CD4-positive, alpha-beta T cell treated with Interferon gamma for 1 hour (primary cell): ENCODE results near the gene INPP4A.

Experiments used
- DNase-seq: peaks from one replicate; pipeline ENCODE4 v3.0.0-alpha.2; 2020

Gene INPP4A

DNA sequence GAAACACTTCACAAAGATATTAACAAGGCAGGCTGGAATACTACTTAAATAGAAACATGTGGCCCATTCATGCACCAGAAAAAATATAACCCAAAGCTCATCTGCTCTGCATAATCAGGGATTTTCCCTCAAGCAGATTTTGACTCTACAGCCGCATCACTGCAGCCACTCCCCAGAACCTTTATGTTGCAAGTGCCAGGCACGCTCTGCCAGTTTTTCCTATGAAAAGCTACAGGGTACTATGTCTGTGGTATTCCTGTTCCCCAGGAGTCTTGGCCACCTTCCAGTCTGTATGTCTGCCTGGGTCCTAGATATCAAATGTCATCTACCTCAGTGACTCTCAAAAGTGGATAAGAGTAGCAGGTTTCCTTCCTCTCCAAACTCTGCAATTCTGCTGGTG lies 159.9 kb downstream of the INPP4A start:
- DNase-seq: no peak

DNA sequence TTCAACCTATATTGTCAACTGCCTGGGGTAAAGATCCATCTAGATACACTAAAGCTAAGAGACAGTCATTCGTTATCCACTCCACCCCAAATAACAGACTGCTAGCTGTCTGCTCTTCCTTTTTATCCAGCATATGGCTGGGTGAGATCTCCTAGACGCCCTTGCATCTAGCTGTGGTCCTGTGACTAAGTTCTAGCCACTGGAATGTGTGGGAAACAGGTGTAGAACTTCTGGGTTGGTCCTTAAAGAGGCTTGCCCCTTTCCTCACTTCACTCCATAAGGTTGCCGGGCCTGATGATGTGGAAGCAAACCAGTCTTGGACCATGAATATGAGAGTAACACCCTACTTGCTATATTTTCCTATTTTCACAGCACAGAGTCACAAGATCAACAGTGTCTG lies 160.4 kb downstream of the INPP4A start:
- no peak for DNase-seq

- DNase-seq: no peak
These were observed 161.8 kb downstream of the INPP4A start for GRCh38 chr2:98606431-98606830.

DNA sequence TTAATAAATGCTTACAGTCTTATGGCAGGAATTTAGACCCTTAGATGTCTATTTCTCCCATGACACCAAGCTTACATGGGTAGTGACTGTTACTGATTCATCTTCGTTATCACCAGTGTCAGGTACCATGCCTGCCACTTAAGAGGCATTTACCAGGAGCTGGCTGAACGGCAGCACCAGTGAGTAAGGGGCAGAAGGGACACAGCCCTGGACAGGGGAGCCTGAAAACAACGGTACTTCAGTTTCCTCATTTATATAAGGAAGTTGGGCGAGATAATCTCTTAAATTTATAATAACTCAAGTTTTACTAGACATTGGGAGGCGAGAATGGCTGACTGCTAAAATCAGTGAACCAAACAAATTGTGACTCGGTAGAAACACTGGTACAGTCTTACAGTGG lies 162.4 kb downstream of the INPP4A start:
- no peak for DNase-seq

- no peak for DNase-seq
These were observed 163.1 kb downstream of the INPP4A start for GRCh38 chr2:98607741-98608115.

DNA sequence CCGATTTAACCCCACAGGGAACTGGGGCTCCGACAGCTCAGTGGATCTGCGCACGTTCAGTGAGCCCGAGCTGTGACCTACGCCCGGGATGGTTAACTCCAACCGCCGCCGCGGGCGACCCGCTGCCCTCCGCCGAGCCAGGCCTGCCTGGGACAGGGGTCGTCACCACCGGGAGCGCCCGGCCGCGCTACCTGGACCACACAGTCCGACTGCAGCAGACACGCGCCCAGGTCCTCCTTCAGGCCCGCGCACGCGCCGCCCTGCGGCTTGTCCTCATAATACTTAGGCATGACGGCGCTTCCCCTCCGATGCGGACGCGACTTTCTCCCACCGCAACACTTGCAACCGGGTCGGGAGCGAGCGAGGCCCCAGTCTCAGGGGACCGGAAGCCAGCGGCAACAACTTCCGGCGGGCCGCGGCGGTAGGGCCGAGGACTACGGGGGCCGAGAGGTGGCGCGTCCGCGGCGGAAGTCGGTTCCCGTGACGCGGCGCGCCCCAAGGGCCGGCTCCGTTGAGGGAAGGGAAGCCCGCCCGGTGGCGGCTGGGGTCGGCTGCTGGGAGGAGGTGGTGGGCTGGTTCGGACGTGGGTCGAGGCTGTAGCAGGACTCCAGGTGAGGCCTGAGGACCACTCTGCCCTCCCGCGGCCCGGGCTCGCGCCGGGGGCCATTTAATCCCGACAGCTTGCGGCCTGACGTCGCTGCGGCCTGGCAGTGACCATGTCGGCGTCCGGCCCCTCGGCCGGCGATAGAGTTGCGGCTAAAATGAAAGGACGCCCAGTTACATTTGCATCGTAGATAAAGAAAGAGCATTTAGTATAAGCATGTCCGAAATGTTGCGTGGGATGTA lies 163.7 kb downstream of the INPP4A start, which contains the start of the genes COA5 and UNC50:
Gene COA5, minus strand, starts transcription at position 397 of the 846 bp plus-strand sequence. Its CDS starts 107 bp downstream, at position 290.
Gene UNC50, plus strand, starts transcription at position 474 of the 846 bp plus-strand sequence. CDS start 1,171 bp downstream, outside the sequence.
- DNase-seq: peak; percentile 90

DNA sequence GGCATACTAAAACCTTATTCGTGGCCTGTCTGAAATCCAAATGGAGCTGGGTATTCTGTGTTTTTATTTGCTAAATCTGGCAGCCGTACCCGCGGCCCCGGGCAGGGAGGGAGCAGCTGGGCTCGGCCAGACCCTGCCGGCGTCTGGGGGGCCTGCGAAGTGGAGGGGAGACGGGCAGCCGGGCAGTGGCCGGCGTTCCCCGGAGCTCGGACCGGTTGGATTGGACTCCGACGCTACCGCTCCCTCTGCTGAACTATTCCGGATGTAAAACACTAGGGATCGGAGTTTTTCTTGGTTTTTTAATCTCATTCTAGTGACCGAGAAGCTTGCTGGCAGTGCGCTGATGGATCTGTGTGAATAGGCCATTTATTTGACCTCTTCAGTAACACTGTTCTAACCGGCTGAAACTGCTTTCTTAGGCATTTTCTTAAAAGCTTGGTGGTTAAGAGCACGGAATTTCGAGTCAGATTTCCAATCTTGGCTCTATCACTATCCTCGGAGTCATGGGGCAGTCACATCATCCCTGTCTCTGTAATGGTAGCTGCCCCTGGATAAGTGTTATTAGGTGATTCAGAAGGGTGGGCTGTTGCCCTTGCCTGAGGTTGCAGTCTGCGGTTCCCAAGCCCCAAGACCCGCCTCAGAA lies 164.4 kb downstream of the INPP4A start:
- DNase-seq: no peak

- DNase-seq: no peak
These were observed 169.5 kb downstream of the INPP4A start for GRCh38 chr2:98614024-98614739.

GRCh38 chr2:98615481-98615880 lies 170.8 kb downstream of the INPP4A start:
- no peak for DNase-seq

- DNase-seq: no peak
These were observed 172.5 kb downstream of the INPP4A start for GRCh38 chr2:98617149-98617548.

DNA sequence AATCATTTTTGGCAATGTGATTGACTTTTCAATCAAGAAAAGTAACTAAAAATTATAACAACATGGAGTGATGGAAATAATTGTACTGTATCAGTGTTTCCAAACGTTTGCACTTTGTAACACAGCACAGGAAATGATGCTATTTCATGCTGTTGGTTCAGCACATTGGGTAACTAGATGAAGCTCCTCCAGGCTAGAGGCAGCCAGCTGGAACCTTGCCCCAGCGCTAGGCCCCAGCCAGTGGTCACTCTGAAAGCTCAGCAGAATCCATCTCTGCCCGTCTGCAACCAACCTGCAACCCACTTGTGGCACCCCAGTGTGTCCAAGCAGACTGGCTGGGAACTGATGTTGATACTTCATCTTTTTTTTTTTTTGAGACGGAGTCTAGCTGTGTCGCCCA lies 179.0 kb downstream of the INPP4A start:
- DNase-seq: no peak

GRCh38 chr2:98632351-98632750 lies 187.7 kb downstream of the INPP4A start:
- DNase-seq: no peak

DNA sequence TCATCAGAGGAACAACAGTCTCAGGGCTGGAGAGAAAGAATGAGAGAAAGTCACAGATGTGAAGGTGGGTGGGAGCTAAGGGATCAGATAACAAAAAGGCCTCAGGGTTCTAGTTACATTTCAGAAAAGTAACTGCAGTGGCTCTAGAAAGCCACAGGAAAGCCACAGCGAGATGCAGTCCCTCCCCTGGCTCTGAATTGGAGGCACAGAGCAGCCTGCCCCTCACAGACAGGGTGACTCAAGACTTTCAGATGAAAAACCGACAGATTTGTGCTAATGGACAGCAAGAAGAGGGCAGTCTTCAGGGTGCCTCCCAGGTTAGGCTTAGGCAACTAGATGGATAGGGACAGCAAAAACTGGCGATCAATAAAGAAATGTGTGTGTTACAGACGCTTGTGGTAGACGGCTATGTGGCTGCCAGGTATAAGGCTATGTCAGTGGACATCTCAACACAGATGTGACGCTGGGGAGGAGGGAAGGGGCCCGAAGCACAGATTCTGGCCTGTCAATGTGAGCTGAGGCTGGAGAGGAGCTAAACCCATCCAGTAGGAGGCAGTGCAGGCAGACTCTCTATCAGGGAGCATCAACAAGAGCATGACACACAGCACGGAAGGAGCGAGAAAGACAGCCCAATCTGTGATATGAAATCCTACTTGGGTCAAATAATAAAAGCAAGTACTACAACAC lies 189.9 kb downstream of the INPP4A start:
- DNase-seq: peak; percentile 41

- DNase-seq: peak; percentile 42
These were observed 192.9 kb downstream of the INPP4A start for GRCh38 chr2:98637401-98638147.

DNA sequence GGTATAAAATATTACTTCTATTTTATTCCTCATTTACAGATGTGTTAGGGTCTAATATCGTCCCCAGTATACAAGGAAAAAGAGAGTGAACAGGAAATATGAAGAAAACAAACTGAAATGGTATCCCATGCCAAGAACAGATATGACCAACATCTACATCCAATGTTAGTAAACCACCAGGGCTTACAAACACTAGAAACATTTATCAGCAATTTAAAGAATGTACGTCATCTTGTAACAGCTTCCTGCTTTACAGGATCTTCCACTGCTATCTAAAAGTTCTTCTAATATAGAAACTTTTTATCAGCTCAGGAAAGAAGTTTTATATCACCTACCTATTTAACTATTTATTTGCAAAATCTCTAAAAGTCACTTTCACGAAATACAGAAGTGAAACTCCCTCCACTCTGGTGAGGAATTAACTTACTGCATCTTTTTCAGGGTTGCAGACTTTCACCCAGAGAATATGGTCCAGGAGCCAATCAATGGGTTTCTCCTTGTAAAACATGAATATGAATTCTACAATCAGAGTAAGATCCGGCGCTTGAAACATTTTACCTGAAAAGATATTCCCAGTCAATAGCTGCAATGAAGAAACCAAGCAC lies 198.9 kb downstream of the INPP4A start:
- no peak for DNase-seq
